NCI-H2107 treated with DMSO at 0.1 percent for 48 hours (cell line): ENCODE data around the gene HOMEZ.
"Not testable (repeated sequence)": the region's sequence is repeated elsewhere in the genome, so short reads cannot be mapped to it uniquely, and the experiment has no call there.

ENCODE experiments used
- DNase-seq: peaks from one replicate; lab custom pipeline; 2025; ENCODE audit not compliant: unreplicated experiment; lab: John Stamatoyannopoulos, UW

The HOMEZ gene, protein sequence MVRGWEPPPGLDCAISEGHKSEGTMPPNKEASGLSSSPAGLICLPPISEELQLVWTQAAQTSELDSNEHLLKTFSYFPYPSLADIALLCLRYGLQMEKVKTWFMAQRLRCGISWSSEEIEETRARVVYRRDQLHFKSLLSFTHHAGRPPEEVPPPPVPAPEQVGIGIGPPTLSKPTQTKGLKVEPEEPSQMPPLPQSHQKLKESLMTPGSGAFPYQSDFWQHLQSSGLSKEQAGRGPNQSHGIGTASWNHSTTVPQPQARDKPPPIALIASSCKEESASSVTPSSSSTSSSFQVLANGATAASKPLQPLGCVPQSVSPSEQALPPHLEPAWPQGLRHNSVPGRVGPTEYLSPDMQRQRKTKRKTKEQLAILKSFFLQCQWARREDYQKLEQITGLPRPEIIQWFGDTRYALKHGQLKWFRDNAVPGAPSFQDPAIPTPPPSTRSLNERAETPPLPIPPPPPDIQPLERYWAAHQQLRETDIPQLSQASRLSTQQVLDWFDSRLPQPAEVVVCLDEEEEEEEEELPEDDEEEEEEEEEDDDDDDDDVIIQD

DNA sequence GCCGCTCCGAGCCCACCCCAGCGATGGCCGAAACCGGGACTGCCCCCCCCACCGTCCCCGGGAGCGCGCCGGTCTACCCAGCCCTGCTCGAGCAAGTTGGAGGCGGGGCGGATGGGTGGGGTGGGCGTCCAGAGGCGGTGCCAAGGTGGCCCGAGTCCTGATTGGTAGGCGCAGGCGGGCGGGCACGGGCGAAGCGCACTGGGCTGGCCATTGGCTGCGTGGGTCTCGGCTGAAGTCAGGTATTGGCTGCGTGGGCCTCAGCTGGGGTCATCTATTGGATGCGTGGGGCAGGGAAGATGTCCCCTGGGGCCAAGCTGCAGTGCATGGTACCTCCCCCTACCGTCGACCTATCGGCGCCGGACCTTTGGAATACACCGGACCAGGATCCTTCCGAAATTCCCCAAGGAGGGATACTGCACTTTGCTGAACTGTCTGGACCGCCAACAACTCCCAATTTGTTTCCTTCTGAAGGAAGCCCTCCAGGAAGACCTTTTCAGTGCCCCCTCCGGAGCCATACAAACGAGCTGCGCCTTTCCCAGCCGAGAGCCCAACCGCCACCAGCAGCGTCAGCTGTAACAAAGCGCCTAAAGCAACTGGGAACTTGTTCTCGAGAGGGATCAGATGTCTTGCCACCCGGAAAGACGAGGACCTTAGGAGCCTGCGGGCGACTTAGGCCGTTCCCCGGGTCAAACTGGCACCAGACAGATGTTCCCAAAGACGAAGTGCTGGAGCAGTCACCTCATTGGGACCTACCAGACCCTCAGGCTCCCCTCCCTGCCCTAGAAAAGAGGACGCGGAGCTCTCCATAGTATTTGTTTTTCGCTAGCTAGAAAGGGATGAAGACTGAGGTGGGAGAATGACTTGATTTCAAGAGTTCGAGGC is at the start of gene HOMEZ:
Gene HOMEZ, minus strand, starts transcription at position 113 of the 882 bp plus-strand sequence. CDS start 180 bp downstream, outside the sequence.
- DNase-seq = peak; percentile 99

- no peak for DNase-seq
These were observed 49.7 kb upstream of the HOMEZ start for GRCh38 chr14:23335623-23336022.

DNA sequence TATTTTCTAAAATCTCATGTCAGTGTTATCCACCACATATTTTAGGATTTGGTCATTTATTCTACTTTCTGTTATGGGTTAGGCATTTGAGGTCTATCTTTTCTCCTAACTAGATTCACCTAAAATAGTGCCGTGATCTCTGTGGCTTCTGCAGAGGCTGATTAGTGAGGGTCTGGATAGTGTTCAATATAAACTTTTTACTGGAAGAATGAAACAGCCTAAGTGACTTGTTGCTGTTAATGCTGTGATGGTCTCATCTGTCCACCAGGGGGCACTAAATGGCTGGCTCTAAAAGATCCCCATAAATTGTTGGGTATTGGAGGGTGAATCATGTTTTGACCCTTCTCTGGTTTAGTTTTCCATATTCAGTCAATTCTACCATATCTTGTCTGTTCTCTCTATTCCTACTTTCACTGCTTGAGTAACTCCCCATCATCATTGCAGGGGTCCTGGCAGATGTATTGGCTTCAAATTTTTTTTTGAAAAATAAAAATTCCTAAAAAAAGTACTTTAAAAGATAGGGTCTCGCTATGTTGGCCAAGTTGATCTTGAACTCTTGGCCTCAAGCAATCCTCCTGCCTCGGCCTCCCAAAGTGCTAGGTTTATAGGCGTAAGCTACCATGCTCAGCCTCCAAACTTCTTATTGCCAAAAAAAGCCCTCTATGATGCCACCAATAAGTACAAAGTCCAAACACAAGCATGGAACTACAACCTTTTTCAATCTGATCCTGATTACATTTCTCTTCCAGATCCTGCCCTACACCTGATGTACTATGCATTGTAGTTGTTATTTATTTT is 42.2 kb upstream of the HOMEZ start:
- peak; percentile 89 for DNase-seq

- DNase-seq = no peak
These were observed 40.8 kb upstream of the HOMEZ start for GRCh38 chr14:23326491-23327332.

- not testable (repeated sequence) for DNase-seq
These were observed 39.8 kb upstream of the HOMEZ start for GRCh38 chr14:23325746-23326145.

DNA sequence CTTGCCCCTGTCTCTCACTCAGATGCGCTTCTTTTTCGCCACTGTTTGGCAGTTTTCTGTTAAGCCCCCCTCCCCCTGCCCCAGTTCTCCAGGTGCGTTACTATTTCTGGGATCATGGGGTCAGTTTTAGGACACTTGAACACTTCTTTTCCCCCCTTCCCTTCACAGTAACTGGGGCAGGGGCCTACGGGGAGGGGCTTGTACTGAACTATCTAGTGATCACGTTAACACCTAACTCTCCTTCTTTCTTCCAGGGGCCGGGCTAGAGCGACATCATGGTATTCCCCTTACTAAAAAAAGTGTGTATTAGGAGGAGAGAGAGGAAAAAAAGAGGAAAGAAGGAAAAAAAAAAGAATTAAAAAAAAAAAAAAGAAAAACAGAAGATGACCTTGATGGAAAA is 39.1 kb upstream of the HOMEZ start:
- no peak for DNase-seq

GRCh38 chr14:23324455-23324846 is 38.5 kb upstream of the HOMEZ start:
- DNase-seq = no peak

GRCh38 chr14:23323838-23324454 is 38.0 kb upstream of the HOMEZ start:
- DNase-seq = no peak

DNA sequence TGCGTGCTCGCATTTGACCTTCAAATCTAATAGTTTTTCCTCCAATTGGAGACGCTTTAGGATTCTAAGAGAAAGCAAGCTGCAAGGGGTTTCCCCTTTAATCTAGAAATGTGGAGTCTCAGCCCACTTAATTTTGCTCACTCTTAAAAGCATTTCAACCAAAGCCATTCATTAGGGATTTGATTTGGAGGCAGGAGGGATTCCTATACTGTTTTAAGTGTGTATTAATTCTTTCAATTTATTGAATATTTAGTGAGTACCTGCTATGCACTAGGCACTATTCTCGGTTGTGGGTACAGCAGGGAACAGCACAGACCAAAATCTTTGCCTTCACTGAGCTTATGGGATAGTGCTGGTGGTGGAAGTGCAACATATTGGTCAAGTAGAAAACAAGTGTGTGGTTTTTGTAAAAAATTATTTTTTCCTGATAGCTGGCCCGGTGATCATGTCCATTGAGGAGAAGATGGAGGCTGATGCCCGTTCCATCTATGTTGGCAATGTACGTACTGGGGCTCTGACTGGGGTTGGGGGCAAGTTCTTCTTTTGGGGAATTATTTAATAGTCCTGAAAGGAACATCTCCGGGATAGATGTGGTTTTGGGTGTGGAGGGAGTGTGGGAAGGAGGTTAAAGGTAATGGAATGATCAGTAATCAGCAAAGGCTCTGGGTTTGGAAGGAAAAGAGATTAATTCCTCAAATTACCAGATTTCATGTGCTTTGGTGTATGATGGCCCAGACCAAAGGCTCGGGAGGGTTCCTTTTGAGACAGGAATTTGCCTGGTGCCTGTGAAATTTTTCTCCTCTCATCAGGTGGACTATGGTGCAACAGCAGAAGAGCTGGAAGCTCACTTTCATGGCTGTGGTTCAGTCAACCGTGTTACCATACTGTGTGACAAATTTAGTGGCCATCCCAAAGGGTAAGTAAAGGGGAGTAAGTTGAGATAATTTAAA is 36.9 kb upstream of the HOMEZ start:
- DNase-seq = no peak

DNA sequence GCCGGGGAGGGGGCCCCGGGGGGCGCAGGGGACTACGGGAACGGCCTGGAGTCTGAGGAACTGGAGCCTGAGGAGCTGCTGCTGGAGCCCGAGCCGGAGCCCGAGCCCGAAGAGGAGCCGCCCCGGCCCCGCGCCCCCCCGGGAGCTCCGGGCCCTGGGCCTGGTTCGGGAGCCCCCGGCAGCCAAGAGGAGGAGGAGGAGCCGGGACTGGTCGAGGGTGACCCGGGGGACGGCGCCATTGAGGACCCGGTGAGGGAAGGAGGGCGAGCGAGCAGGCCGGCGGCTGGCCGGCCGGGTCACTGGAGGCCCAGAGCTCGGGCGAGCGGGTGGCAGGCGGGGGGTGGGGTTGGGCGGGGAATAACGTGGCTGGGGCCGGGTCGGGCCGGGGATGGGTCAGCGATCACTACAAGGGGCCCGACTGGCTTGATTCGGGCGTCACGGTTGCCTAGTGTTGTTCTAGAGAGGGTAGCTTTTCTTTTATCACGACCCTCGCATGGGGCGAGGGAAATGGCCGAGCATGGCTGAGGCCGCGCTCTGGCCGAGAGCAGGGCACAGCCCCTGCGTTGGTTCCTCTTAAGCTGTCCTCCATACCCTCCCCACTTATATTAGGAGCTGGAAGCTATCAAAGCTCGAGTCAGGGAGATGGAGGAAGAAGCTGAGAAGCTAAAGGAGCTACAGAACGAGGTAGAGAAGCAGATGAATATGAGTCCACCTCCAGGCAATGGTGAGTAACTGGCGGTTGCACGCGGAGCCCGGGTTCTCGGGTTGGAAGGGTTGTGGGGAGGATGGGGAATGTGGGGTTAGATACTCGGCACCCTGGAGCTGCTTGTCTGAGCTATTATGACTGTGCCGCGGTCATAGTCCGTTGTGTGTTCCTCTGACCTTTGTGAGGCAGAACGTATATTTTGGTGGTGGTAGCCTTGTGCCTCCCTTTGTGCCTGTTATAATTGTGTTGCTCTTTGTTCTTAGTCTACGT is 35.9 kb upstream of the HOMEZ start:
- DNase-seq = no peak

DNA sequence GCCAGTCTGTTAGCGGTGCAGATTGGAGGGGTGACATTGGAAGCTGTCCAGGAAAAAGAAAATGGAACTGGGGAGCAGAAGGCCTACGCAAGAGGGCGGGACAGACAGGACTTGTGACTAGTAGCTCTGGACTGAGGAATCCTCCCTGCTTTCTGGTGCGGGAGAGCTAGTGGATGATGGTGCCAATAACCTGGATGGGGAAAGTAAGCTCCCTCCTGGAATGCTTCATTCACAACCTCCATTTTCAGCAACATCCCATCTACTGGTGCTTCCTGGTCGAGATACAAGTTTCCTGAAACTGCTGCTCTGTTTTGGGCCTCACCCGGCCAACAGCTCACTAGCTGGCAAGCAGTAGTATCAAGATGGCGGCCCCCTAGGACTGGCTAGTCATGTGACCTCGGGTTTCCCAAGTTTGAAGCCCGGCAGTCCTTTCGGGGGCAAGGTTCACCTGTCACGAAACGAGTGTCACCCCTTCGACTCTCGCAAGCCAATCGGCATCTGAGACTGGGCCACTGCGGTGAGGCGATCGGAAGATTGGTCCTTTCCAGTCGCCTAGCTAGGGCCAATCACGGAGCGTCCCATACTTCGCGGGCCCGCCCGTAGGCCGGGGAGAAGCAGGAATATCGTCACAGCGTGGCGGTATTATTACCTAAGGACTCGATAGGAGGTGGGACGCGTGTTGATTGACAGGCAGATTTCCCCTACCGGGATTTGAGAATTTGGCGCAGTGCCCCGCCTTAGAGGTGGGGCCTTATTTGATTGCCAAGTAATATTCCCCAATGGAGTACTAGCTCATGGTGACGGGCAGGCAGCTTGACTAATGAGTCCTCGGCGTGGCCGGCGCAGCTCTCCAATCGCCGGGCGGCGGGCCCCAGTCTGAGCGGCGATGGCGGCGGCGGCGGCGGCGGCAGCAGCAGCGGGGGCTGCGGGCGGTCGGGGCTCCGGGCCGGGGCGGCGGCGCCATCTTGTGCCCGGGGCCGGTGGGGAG is 34.9 kb upstream of the HOMEZ start, which contains the start of gene PABPN1:
Gene PABPN1, plus strand, starts transcription at position 874 of the 988 bp plus-strand sequence. Its CDS starts 13 bp downstream, at position 887.
- DNase-seq = peak; percentile 100

DNA sequence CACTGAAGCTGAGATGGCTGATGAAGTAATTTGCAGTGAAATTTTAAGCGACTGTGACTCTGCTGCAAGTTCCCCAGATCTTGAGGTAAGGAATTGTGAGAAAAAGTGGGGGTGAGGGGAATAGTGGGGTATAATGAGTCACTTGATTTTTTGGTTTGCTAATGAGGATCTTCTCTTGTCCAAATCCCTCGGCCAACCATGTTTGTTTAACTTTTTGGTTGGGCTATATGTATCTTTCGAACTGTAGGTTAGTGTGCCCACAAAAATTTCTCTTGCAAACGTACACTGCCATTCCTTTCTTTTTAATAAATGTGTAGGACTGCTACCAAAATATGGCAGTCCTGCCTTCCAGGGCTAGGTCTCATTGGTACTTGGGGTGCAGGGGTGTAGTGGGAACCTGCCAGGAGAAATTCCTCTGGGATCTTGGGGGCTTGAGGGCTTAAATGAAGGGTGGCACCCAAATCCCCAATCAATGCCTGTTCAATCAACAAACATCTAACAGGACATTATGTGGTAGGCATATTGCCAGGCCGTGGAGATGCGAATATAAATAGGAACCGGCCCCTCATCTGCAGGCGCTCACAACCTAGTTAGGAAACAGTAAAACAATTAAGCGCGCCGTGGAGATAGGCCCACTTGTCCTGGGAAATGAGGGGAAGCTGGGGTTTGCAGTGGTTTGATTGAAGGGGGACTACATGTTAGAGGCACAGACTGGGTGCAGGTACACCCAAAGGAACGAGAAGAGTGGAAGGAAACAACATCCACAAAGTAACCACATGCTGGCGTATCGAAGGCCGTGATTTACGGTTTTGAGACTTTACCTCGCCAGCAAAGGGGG is 34.0 kb upstream of the HOMEZ start:
- DNase-seq = no peak

DNA sequence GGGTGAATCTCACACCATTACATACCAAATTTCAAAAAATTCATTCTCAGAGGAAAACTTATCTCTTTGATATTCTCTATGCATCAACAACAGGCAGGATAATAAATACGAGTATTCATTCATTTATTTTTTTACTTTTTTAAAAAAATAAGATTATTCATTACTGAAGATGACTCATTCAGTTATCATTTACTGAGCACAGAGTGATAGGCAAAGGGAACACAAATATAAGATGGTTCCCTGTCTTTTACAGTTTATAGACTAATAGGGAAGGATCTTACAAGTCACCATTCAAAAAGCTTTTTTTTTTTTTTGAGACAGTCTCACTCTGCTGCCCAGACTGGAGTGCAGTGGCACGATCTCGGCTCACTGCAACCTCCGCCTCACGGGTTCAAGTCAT is 30.4 kb upstream of the HOMEZ start:
- DNase-seq = no peak

GRCh38 chr14:23310546-23310945 is 24.6 kb upstream of the HOMEZ start:
- DNase-seq = no peak
